Chondrocyte (in vitro differentiated cells): ENCODE results near the gene PCNX2. TPM values are rescaled to one million over a fixed set of nuclear protein-coding genes. Genes with fewer than 3 reads are reported as not detected.
A peak's percentile ranks its signal among the peaks of the same experiment; 100 is the strongest.

Experiments
- DNase-seq: peaks from one replicate; pipeline ENCODE4 v3.0.0; 2021; ENCODE audit warnings: mixed read lengths, low spot score
- H3K27ac Mint-ChIP-seq: one replicate; pipeline ENCODE4 v1.8.0; 2021; ENCODE audit warnings: mild to moderate bottlenecking, moderate library complexity, mixed read lengths; ENCODE audit not compliant: unreplicated experiment
- H3K27me3 Mint-ChIP-seq: 2 replicates; pipeline ENCODE4 v1.8.0; 2021; ENCODE audit warnings: low read depth, mixed read lengths
- H3K36me3 Mint-ChIP-seq: 2 replicates; pipeline ENCODE4 v1.8.0; 2021; ENCODE audit warnings: low read depth, mixed read lengths
- H3K4me1 Mint-ChIP-seq: 2 replicates; pipeline ENCODE4 v1.8.0; 2021; ENCODE audit warnings: low read depth, mild to moderate bottlenecking, mixed read lengths
- H3K4me3 Mint-ChIP-seq: one replicate; pipeline ENCODE4 v1.8.0; 2021; ENCODE audit warnings: mild to moderate bottlenecking, moderate library complexity, mixed read lengths; ENCODE audit not compliant: unreplicated experiment
- H3K9me3 Mint-ChIP-seq: 2 replicates; pipeline ENCODE4 v1.8.0; 2021; ENCODE audit warnings: low read depth, mixed read lengths
- total RNA-seq: library from RNA; stranded (reverse); gene quantifications from 3 replicates; pipeline ENCODE4 v1.2.1, GENCODE V29; 2021
- TF ChIP-seq, protein P1 (sequence below): fragments of 200-600 bp; sonication (generic); IDR thresholded peaks from 2 replicates; pipeline ENCODE4 v1.5.0; 2021; ENCODE audit warnings: antibody characterized with exemption, mild to moderate bottlenecking, moderate library complexity

The PCNX2 gene
- total RNA-seq, 1 donor from 2014 or later, result 9.5 TPM

DNA sequence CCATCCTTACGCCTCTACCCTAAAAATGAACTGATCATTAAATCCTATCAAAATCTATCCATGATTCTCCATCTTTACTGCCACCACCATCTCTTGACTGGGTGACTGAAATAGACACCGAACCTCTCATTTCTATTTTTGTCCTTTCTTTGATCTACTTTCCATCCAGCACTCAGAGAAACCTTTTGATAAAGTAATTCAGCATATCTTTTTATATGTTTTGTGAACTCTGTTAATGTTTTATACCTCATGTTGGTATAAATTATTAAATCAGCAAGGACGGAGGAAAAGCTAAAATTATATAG lies 13.0 kb downstream of the PCNX2 start:
- no peaks in the 10 kb centered on the region for H3K27me3 Mint-ChIP-seq
- H3K4me3 Mint-ChIP-seq, result no peak overlapping the region
- H3K36me3 Mint-ChIP-seq, result no peaks in the 10 kb centered on the region
- TF ChIP-seq, protein P1, sequence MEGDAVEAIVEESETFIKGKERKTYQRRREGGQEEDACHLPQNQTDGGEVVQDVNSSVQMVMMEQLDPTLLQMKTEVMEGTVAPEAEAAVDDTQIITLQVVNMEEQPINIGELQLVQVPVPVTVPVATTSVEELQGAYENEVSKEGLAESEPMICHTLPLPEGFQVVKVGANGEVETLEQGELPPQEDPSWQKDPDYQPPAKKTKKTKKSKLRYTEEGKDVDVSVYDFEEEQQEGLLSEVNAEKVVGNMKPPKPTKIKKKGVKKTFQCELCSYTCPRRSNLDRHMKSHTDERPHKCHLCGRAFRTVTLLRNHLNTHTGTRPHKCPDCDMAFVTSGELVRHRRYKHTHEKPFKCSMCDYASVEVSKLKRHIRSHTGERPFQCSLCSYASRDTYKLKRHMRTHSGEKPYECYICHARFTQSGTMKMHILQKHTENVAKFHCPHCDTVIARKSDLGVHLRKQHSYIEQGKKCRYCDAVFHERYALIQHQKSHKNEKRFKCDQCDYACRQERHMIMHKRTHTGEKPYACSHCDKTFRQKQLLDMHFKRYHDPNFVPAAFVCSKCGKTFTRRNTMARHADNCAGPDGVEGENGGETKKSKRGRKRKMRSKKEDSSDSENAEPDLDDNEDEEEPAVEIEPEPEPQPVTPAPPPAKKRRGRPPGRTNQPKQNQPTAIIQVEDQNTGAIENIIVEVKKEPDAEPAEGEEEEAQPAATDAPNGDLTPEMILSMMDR, result no peak
- no peak overlapping the region for H3K27ac Mint-ChIP-seq
- peaks cover 12% of the 10 kb centered on the region for H3K4me1 Mint-ChIP-seq
- peaks cover 3% of the 10 kb centered on the region for H3K9me3 Mint-ChIP-seq
- no peak for DNase-seq

DNA sequence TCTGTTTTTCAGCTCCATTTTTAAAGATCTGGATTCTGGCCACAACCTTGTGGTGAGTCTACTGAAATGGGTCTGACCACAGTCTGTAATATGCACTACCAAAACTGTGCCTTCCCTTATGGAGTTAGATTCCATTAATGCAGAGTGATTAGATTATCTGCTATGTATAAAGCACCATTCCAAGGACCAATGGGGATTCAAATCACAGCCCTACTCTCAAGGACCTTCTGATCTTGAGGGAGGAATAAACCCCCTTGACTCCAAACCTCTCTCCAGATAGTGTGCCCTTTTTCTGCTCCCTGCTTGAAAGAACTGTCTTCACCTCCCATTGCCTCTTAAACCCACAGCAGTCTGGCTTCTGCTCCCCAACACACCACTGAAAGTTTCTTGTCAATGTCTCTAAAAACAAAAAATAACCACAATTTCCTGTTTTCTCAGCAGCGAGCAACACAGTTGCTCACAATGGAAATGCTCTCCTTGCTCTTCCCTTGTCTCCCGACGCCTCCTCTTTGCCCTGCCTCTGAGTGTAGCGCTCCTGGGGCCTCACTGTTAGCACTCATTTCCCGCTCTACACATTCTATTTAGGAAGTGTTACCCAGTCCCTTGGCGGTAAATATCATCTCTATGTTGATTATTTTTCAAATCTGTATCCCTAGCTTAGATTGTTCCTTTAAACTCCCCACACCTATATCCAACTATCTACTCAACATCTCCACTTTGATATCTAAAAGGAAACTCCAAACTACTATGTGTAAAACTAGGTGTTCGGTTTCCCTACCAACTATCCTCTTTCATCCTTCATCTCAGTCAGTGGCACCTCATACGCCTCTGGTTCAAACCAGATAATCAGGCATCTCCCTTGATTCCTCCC lies 13.6 kb downstream of the PCNX2 start:
- Mint-ChIP-seq H3K27me3 (no peaks in the 10 kb centered on the region), H3K9me3 (peaks cover 3% of the 10 kb centered on the region), H3K36me3 (no peaks in the 10 kb centered on the region), H3K4me1 (peaks cover 12% of the 10 kb centered on the region), H3K4me3 (no peak overlapping the region), H3K27ac (peak overlapping the region; percentile 17)
- TF ChIP-seq, protein P1, result no peak
- DNase-seq, result no peak

DNA sequence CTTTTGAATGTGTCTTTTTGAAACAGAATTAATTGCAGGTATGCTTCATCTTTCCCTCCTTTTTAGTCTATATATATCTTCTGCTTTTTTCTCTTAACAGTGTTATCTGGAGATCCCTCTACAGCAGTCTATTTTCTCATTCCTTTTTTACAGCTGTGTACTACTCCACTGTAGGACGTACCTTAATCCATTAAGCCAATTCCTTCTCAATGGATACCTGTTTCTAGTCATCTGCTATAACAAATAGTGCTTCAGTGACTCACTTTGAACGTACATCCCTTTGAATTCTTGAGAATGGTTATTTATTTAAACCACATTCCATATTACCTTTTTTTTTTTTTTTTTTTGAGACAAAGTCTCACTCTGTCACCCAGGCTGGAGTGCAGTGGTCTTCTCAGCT lies 15.6 kb downstream of the PCNX2 start:
- Mint-ChIP-seq H3K27me3 (no peaks in the 10 kb centered on the region), H3K36me3 (peaks cover 2% of the 10 kb centered on the region), H3K4me3 (no peak overlapping the region), H3K27ac (no peak overlapping the region), H3K9me3 (peaks cover 3% of the 10 kb centered on the region), H3K4me1 (peaks cover 12% of the 10 kb centered on the region)
- DNase-seq, result no peak
- TF ChIP-seq, protein P1, result no peak

DNA sequence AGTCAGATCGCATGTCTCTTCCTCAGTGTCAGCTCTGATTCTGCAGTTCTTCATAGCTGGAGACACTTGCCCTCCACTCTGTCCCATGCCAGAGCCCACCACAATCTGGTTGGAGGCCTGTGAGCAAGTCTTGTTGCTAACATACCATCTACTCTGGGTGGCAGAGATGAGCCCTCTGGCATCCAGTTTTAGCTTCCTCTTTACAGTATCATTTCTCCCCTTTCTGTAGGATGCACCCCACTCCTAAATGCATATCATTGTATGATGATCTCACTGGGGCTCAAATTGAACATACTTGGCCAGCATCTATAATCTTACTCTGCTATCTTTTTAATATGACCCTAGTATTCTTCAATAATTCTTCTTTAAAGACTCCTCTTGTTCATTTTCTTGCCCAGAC lies 16.9 kb downstream of the PCNX2 start:
- Mint-ChIP-seq H3K4me3 (no peak overlapping the region), H3K36me3 (peaks cover 2% of the 10 kb centered on the region), H3K9me3 (peaks cover 3% of the 10 kb centered on the region), H3K27ac (no peak overlapping the region), H3K4me1 (peaks cover 12% of the 10 kb centered on the region), H3K27me3 (no peaks in the 10 kb centered on the region)
- TF ChIP-seq, protein P1, result no peak
- no peak for DNase-seq

DNA sequence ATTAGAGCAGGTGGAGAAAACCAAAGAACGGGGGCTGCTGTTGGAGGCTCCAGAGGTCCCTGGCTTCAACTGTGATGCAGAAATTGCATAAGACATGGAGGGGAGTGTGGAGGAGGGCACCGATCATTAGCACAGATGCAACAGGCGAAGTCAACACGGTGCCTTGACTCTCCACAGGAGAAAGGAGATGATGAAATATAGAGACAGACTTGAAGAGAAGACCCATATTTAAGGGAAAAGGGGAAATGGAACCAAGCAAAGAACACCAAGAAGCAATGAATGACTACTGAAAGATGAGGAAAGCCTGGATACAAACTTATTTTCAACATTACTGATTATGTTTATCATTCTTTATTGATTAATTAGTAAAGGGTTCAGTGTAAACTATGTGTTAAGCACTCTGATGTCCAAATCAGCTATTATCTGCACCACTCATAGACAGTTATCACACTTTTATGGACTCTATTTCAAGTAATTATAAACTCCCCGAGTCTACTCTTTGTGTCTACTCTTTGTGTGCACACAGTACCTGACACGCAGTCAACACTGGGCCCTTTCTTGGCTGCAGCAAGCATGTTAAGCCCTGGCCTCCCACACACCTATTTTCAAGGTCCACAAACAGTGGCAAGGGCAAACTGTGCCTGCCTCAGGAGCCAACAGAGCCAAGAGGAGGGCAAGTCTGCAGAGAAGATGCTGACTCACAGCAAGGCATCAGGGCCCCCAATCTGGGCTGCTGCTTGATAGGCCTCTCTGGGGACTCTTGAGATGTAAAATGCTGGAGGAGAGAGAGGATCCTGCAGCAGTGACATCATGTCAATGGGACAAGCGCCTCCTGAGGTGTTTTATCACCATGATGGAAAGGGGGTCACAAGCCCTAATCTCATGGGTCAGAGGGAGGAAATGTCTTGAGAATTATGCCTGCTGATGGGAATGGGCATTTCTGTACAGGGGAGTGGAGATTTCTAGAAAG lies 17.6 kb downstream of the PCNX2 start:
- TF ChIP-seq, protein P1, result no peak
- H3K9me3 Mint-ChIP-seq, result peaks cover 3% of the 10 kb centered on the region
- no peak for DNase-seq

More for the DNA sequence above, 17.6 kb downstream of the PCNX2 start:
- Mint-ChIP-seq H3K27ac (no peak overlapping the region), H3K27me3 (no peaks in the 10 kb centered on the region), H3K36me3 (peaks cover 2% of the 10 kb centered on the region), H3K4me1 (peaks cover 12% of the 10 kb centered on the region), H3K4me3 (no peak overlapping the region)
